GM19025 (cell line): Measurements from ENCODE around the gene TMPRSS15.
"Not testable (repeated sequence)": the region's sequence is repeated elsewhere in the genome, so short reads cannot be mapped to it uniquely, and the experiment has no call there.

Experiments
- ATAC-seq: cut with Tn5 transposase; IDR thresholded peaks from one replicate; pipeline ENCODE4 v1.9.1; 2021; ENCODE audit warnings: mild to moderate bottlenecking, low read depth, moderate library complexity; ENCODE audit not compliant: unreplicated experiment

TMPRSS15 gene

DNA sequence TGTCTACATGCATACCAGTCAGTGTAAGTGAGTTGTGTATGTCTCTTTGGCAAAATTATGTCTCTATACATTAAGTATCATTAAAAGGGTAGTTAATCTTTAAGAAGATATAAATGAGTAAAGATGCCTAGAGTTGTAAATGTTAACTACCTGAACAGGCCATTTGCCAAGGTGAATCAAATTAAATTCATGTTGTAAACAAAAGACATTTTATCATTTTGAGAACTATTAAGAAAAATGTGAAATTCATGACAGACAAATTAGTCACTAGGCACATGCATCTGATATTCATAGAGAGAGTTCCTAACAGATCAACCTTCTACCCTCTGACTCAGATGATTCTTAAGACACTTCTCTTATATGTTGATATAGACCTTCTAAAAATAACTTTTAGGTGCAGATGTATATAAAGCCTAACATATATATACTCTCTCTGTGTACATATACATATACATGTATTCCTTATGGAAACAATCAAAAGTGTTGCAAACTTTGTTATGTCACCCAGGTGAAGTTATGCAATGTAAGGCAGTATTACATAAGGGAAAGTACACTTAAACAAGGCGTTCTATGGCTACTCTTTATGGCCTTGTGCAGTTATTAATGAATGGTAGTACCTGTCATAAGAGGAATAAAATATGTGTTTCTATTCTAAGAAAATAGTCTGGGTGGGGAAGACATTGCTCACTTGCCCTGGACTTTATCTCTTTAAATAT is at the start of gene TMPRSS15:
Gene TMPRSS15, minus strand, starts transcription at position 51 of the 716 bp plus-strand sequence. CDS start 163 bp downstream, outside the sequence.
- ATAC-seq, result no peak

DNA sequence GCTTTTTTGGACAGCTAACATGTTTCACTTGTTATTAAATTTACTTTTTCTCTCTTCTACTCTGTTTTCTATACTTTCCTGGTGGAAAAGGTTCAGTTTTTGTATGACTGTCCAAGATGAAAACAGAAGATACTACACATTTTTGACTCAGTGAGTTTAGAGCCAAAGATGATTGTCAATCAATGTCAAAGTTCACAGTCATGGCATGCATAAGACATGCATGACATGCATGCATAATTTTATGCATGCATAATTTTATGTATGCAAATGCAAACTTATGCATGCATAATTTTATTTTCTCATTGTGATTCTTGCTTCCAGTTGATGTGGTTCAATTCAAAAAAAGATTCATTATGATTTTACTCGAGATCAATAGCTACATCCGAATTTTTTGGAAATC is 48.1 kb upstream of the TMPRSS15 start:
- ATAC-seq, result no peak

DNA sequence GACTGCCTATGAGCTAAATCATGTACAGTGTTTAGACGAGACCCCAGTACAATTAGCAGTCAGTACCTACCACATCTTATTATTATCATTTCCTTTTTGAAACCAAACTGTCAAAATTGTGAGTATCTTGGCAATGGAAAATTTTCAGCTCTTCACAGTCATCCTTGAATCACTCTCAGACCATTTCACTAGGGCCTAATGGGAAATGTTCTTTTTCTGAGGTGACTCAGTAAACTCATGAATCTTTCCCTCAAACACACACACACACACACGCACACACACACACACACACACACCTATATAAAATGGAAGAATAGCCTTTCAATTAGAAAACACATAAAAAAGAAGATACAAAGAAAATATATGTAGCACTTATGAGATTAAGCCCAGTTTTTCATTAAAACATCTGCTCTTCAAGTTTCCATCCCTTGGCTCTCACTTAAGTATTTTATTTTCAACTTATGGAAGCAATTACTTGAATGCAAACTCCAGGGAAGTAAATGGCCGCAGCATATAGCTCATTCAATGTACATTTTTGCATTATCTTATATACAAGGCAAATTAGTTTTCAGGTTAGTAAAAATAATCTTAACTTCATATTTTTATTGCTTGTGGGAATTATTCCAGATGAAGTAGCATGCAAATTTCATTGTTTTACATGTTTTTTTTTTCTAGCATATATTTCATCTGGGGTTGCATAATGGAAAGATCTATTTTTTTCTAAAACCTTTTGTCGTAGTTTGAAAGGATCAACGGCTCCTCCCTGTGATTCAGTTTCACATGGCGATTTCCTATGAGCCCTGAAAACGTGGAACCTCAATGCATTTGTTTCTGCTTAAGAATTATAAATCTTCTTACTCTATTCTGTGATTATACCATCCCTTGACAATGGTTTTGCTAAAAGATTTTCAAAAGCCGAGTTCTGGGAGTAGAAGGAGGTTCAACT is 46.3 kb upstream of the TMPRSS15 start:
- no peak for ATAC-seq

DNA sequence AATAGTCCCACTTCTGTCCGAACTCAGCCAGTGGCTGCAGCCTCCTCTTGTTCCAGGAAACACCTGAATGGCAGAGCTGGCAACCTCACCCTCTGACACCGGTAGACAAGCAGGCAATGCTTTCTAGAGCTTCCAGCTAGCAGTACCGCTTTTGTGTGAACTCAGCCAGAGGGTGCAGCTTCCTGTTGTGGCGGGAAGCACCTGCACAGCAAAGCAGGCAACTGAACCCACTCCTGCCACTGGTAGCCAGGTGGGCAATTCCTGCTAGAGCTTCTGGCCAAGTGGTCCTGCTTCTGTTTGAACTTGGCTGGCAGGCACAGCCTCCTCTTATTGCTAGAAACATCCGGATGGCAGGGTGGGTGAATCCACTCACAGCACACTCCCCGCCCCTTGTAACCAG is 40.1 kb upstream of the TMPRSS15 start:
- ATAC-seq, result no peak

DNA sequence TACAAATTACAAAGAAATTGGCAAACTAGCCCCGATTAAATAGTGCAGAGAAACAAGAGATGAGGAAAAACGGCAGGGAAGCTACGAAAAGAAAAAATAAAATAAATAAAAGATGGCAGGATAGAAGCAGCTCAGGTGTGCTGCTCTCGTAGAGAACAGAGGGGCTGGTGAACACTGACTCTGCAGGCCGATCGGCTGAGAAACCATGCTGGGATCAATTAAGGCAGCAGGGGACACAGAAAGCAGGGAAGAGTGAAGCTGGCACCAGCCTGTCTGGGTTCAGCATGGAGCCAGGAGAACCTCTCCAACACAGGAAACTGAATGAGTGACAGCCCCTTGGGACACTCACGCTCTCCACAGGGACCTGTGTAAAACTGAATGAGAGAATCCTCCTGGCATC is 39.5 kb upstream of the TMPRSS15 start:
- no peak for ATAC-seq

DNA sequence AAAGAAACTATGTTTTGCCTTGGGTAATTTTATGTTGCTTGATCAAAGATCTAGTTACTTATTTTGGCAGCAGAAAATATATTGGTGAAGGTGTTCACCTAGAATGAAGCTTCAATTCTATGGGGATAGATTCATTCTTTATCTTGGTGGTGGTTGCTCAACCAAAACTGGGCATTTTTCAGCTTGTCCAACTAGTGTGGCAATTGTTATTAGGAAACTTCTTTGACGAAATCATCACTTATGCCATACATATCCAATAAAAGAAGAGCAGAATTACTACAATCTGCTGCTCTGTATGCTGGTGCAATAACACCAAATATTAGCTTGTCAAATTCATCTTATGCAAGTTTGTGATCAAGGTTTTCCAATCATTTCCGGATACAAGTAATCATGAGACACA is 26.8 kb upstream of the TMPRSS15 start:
- no peak for ATAC-seq

DNA sequence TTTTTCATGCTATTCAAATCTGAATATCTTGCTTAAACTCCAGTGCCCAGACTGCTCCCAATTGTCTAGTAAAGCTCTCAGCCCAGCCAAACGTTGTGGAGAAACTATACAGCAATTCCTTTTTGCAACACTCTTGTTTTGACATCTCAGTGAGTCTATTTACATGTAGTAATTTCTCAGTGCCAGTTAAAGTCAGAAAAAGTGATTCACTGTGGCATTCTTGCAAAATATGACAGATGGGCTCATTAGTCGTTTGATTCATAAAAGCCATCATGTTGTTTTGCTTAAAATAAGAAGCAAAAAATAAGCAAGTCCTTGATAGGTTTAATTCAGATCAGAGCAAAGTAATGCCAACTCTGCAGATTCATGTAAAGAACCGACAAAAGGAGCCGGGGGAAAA is 20.7 kb upstream of the TMPRSS15 start:
- no peak for ATAC-seq

DNA sequence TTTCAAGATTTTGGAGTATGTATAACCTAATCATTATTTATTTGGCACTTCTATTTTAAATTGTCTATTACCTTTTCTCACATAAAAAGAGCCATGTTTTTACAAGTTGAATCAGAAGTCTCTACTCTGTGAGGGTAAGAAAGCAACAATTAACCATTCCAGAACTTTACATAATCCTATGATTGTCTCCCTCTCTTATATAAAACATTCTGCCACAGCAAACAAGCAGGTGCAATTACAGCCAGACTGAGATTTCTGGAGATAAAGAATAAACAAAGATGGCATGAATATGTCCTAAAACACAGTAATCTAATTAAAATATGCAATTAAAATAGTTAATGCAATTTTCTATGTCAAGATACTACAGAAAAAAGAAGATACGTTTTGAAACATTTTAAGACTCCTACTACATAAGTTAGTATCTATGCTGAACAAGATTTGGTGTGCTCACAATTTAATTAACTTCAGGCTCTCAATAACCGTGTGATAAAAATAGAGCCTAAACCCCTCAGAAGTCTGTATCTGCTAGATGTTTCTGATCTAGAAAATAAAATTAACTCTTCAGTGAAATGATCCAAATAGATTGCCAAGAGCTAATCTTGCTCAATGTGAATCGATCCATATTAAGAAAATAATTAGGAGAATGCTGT is 13.7 kb upstream of the TMPRSS15 start:
- ATAC-seq, result no peak

DNA sequence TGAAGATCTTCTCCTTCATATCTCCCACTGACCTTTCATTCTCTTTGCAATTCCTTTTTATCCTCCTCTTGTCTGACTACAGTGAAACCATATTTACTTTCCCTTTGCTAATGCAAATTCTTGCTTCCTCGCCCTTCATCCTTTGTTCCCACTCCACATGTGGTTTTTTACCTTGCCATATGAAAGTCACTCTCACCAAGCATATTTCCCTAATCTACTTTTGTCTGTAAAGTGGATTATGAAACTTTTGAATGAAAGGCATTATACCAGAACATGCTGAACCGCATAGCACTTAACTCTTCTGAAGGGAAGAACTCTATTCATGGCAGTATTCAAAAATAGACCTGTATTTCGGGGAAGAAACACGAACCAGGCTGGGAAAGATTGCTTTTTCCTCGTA is 8.0 kb upstream of the TMPRSS15 start:
- ATAC-seq, result no peak

DNA sequence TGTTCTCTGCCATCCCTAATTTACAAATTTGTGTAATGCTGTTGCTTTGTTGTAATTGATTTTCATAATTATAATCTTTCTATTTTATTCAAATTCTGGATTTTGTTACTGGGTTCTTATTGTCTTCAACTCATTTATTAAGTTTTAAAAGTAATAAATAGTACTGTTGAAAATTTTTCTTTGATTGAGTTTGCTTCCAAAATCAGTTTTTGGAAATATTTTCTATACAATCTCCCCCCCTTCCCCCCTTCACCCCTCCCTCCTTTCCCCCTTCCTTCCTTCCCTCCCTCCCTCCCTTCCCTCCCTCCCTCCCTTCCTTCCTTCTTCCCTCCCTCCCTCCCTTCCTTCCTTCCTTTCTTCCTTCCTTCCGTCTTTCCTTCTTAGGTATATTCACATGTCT is 6.0 kb upstream of the TMPRSS15 start:
- ATAC-seq, result no peak

DNA sequence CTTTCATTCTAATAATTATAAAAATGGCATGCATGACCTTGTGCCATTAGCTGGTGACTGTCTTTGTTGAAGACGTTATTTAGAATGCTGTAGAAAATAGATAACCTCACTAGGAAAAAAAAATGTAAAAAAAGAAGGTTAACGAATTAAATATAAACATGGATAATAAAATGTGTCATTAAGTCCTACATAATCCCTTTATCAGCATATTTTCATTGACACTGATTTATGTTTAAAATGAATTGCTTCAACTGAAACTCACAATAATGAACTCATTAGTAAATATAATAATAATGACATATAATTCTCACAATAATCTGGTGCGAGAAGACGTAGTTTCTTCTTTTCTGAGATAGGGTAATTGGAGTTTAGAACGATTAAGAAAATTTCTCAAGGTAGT is 4.7 kb downstream of the TMPRSS15 start:
- no peak for ATAC-seq

DNA sequence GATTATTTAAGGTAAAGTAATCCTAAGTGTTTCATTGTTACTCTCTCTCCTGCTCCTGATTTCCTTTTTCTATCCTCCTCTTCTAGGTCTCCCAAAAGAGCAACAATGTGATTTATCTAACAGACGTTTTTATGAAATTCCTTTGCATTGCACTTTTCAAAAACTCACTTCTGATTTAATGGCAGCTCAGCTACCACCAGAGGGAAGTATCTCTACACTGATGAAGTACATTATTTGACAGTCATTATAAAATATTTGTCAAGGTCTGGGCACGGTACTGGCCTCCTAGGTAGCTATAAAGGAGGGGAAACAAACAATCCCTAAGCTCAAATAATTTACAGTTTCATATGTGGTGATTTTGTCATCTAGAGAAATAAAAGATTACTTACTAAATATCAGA is 15.6 kb downstream of the TMPRSS15 start:
- no peak for ATAC-seq

DNA sequence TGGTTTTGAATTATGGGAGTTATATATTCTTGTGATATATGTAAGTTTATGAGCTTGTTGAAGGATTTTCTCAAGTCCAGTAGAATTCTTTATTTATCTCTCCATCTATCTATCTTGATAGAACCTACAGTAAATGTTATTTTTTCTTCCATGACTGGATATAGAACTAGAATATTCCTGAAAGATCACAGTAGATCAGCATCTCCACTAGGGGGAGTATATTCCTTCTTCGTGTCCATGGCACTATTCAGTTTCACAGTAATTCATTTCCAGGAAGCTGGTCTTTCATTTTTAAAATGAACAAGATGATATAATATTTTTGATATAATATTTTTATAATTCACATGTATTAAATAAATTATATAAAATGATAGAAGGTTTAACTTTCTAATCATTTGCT is 18.8 kb downstream of the TMPRSS15 start:
- no peak for ATAC-seq

DNA sequence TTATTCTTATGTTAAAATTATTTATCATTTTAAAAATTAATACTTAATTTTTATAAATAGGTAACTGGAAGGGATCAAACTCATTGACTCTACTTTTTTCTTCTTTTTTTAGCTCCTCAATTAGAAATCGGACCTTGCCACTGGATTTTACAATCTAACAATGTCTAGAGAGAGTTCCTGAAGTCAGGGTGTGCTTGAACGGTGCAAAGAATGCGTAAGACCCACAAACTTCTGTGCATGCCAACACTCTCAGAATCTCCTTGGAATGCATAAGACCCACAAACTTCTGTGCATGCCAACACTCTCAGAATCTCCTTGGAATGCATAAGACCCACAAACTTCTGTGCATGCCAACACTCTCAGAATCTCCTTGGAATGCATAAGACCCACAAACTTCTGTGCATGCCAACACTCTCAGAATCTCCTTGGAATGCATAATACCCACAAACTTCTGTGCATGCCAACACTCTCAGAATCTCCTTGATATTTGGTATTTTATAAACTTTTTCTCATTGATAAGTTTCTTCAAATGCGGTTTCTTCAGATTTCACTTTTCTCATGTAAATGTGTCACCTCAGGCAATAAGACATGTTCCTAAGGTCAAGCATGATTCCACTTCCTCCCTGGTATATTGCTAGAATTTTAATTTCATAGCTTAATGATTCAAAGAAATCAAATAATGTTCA is 20.5 kb downstream of the TMPRSS15 start:
- ATAC-seq, result not testable (repeated sequence)

DNA sequence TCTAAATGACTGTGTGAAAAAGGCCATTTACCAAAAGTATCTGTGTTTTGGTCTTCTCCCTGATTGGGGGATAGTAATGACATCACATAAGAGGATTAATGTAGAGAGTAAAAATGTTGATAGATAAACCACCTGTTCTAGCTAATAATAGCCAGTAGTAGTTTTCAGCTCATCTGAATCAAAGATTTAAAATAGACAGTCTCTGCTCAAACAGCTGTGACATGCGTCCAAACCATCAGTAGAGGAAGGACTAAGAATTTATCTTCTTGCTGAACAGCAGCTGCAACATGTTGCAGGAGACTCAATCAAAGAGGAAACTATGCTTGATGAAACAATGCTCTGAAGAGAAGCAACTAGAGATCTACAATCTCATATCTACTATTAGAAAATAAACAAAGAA is 21.4 kb downstream of the TMPRSS15 start:
- no peak for ATAC-seq

DNA sequence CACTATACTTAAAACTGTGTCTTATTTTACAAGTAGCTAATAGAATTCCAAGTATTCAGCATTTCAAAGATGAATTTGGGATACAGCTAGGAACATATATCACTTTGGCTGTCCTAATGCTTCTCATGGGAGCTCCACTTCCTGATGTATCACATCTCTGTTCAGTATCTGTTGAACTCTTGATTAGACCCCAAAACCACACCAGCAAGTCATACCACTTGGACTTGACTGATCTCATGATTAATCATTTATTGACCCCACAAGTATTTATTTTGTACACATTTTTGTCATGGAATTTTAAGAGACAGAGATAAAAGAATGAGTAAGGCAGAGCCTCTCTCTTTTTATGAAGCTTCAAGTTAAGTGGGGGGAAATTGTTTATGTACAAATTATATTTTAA is 30.0 kb downstream of the TMPRSS15 start:
- ATAC-seq, result no peak

DNA sequence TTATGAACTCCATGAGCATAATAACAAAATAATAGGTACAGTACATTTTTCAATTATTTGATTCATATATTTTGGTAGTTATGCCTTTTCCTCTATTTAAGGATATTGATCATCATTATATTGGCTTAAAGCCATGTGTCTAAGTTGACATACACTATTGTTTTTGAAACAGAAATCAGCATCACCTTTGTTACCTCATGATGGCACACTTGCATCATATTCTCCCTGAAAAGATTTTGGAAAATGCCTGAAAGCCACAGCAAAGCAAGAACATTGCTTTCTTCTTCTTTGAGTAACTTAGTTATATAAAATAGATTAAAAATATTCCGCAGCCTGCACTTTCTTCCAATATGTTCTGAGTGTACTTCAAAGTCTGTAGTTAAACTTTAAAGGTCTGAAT is 33.3 kb downstream of the TMPRSS15 start:
- no peak for ATAC-seq

DNA sequence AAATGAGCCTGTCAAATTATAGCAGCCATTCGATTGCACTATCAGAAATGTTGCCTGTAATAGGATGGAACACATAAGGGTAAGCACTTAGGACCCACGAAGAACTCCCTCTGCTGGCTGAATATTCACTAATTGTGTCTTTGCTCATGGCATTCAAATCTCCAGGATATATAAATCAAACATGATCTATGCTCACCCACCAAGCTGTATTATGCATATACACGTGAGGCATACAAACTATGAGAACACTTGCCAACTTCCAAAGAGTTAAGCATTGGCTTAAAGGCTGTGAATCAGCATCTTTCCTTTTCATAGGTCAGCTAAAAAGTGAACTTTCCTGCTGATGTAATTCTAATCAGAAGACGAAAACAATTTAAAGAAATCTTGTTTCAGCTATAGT is 34.5 kb downstream of the TMPRSS15 start:
- no peak for ATAC-seq

DNA sequence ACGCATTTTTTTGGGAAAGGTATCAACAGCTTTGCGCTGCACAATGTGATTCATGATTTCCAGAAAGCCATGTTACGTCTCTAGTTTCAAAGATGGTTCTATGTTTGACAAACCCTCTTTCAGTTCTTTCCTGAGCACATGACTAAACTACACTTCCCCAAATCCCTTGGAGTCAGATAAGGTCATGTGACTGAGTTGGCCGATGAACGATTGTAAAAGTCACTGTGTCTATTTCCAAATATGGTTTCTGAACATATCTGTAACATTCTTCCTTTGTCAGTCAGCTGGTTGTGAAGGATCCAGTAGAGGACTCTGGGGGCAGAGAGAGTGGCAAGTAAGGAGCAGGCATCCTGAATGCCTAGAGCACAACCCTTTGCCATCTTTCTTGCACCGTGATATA is 35.4 kb downstream of the TMPRSS15 start:
- no peak for ATAC-seq

DNA sequence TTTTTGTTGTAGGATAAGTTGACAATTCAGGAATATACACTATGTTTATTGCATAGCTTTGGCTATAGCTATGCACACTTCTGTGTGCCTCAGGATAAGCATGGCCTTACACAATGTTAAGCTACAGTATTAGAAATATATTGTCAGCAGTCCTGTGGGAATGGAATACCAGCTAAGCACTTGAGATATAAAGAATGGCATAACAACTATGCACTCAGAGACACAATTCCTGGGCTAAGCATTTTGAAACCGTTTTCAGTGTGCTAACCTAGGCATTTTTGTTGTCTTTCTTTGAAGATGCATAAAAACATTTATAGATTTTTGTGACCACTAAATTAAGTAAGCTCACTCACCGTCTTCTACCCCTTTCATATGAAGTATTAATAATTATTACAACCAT is 46.8 kb downstream of the TMPRSS15 start:
- ATAC-seq, result no peak

DNA sequence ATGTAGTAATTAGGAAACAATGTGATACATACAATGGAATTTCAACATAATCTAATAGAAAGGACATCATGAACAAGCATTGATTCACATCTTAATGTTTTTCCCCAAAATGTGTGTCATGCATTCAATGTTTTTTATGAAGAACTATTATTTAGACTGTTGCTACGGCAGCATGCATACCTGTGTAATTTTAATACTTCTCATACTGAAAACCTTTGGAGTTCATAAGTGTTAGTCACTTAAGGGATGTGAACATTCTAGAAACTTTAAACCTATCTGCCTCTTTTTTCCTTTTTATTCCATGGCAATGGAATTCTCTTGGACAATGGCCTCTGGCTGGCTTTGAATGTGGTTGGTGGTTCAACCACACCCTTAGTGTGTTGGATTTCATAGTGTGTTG is 48.6 kb downstream of the TMPRSS15 start:
- no peak for ATAC-seq
